MM.1S (cell line): ENCODE measurements around the gene RPS15A.
A peak's percentile ranks its signal among the peaks of the same experiment; 100 is the strongest.
"Not testable (repeated sequence)": the region's sequence is repeated elsewhere in the genome, so short reads cannot be mapped to it uniquely, and the experiment has no call there.

Experiments used
- DNase-seq: peaks from one replicate; pipeline ENCODE4 v3.0.0-alpha.2; 2015
- H2AFZ ChIP-seq: fragments of 300-600 bp; sonication (generic); 2 replicates; pipeline ENCODE4 v1.6.0; 2016; ENCODE audit warnings: antibody characterized with exemption, low read length
- H3F3A ChIP-seq: fragments of 300-600 bp; sonication (generic); 2 replicates; pipeline ENCODE4 v1.6.1; 2016; ENCODE audit warnings: mild to moderate bottlenecking, antibody characterized with exemption, low read length, moderate library complexity, mixed read lengths; ENCODE audit not compliant: insufficient read depth
- H3K27ac ChIP-seq: fragments of 300-600 bp; sonication (generic); 2 replicates; pipeline ENCODE4 v1.5.1; 2016; ENCODE audit warnings: mild to moderate bottlenecking, low read length
- H3K27me3 ChIP-seq: fragments of 300-600 bp; sonication (generic); replicated peaks from 2 replicates; pipeline ENCODE4 v1.6.0; 2016; ENCODE audit warnings: low read length; ENCODE audit not compliant: insufficient read depth
- H3K36me3 ChIP-seq: fragments of 300-600 bp; sonication (generic); replicated peaks from 2 replicates; pipeline ENCODE4 v1.6.1; 2016; ENCODE audit warnings: mild to moderate bottlenecking, low read length, mixed read lengths; ENCODE audit not compliant: insufficient read depth
- H3K4me1 ChIP-seq: fragments of 300-600 bp; sonication (generic); 2 replicates; pipeline ENCODE4 v1.6.1; 2016; ENCODE audit warnings: low read length, mixed read lengths
- H3K4me2 ChIP-seq: fragments of 300-600 bp; sonication (generic); 2 replicates; pipeline ENCODE4 v1.6.0; 2016; ENCODE audit warnings: low read depth, low read length
- H3K4me3 ChIP-seq: fragments of 300-600 bp; sonication (generic); 2 replicates; pipeline ENCODE4 v1.5.1; 2016; ENCODE audit warnings: low read length, mixed read lengths
- H3K79me2 ChIP-seq: fragments of 300-600 bp; sonication (generic); 2 replicates; pipeline ENCODE4 v1.6.1; 2016; ENCODE audit warnings: mixed run types, low read length, mixed read lengths
- H3K9ac ChIP-seq: fragments of 300-600 bp; sonication (generic); 2 replicates; pipeline ENCODE4 v1.6.1; 2016; ENCODE audit warnings: low read length, mixed read lengths
- H3K9me2 ChIP-seq: fragments of 300-600 bp; sonication (generic); replicated peaks from 2 replicates; pipeline ENCODE4 v1.6.1; 2016; ENCODE audit warnings: mild to moderate bottlenecking, low read length, mixed read lengths; ENCODE audit not compliant: insufficient read depth
- H3K9me3 ChIP-seq: fragments of 300-600 bp; sonication (generic); replicated peaks from 2 replicates; pipeline ENCODE4 v1.6.1; 2016; ENCODE audit warnings: mild to moderate bottlenecking, low read length, mixed read lengths; ENCODE audit not compliant: insufficient read depth
- H4K20me1 ChIP-seq: fragments of 300-600 bp; sonication (generic); 2 replicates; pipeline ENCODE4 v1.6.1; 2016; ENCODE audit warnings: mild to moderate bottlenecking, low read length, moderate library complexity, mixed read lengths; ENCODE audit not compliant: insufficient read depth
- CTCF ChIP-seq: fragments of 300-600 bp; sonication (generic); IDR thresholded peaks from 2 replicates; pipeline ENCODE4 v1.5.1; 2016; ENCODE audit warnings: antibody characterized with exemption, low read length, mixed read lengths
- EZH2 ChIP-seq: fragments of 300-600 bp; sonication (generic); optimal IDR thresholded peaks from 2 replicates; pipeline ENCODE3; 2017; ENCODE audit warnings: low read depth, mild to moderate bottlenecking, antibody characterized with exemption, low read length, mixed read lengths
- EZH2phosphoT487 ChIP-seq: fragments of 300-600 bp; sonication (generic); IDR thresholded peaks from 2 replicates; pipeline ENCODE4 v1.6.1; 2018; ENCODE audit warnings: antibody characterized with exemption, low read length

RPS15A gene

GRCh38 chr16:18784917-18785623 lies 5.1 kb downstream of the RPS15A start:
- peaks cover 77% of the 10 kb centered on the region for H3K79me2 ChIP-seq
- H3K4me3 ChIP-seq: no peak overlapping the region
- H3K9ac ChIP-seq: no peak overlapping the region
- TF ChIP-seq EZH2 (no peak), CTCF (no peak), EZH2phosphoT487 (no peak)
- H3K4me2 ChIP-seq: peak overlapping the region; percentile 24; the same call in 1 of the 2 replicates
- H3K4me1 ChIP-seq: peaks cover 28% of the 10 kb centered on the region
- no peaks in the 10 kb centered on the region for H3K27me3 ChIP-seq
- H3K36me3 ChIP-seq: peaks cover 53% of the 10 kb centered on the region
- no peaks in the 10 kb centered on the region for H3K9me2 ChIP-seq
- H3K27ac ChIP-seq: no peak overlapping the region
- H3F3A ChIP-seq: peaks cover 51% of the 10 kb centered on the region
- peaks cover 61% of the 10 kb centered on the region for H4K20me1 ChIP-seq
- H2AFZ ChIP-seq: no peak overlapping the region
- no peaks in the 10 kb centered on the region for H3K9me3 ChIP-seq
- no peak for DNase-seq

- H2AFZ ChIP-seq: no peak overlapping the region
- no peak overlapping the region for H3K4me2 ChIP-seq
- no peak for DNase-seq
- H3K9me3 ChIP-seq: no peaks in the 10 kb centered on the region
- no peak for TF ChIP-seq EZH2phosphoT487
- peaks cover 40% of the 10 kb centered on the region for H3F3A ChIP-seq
- no peaks in the 10 kb centered on the region for H3K9me2 ChIP-seq
- no peak overlapping the region for H3K27ac ChIP-seq
- peaks cover 63% of the 10 kb centered on the region for H3K79me2 ChIP-seq
- H3K4me1 ChIP-seq: peaks cover 26% of the 10 kb centered on the region
- no peak overlapping the region for H3K4me3 ChIP-seq
- H3K36me3 ChIP-seq: peaks cover 49% of the 10 kb centered on the region
- no peaks in the 10 kb centered on the region for H3K27me3 ChIP-seq
- H4K20me1 ChIP-seq: peaks cover 56% of the 10 kb centered on the region
- no peak overlapping the region for H3K9ac ChIP-seq
Measured at GRCh38 chr16:18783430-18784341, 6.4 kb downstream of the RPS15A start.

DNA sequence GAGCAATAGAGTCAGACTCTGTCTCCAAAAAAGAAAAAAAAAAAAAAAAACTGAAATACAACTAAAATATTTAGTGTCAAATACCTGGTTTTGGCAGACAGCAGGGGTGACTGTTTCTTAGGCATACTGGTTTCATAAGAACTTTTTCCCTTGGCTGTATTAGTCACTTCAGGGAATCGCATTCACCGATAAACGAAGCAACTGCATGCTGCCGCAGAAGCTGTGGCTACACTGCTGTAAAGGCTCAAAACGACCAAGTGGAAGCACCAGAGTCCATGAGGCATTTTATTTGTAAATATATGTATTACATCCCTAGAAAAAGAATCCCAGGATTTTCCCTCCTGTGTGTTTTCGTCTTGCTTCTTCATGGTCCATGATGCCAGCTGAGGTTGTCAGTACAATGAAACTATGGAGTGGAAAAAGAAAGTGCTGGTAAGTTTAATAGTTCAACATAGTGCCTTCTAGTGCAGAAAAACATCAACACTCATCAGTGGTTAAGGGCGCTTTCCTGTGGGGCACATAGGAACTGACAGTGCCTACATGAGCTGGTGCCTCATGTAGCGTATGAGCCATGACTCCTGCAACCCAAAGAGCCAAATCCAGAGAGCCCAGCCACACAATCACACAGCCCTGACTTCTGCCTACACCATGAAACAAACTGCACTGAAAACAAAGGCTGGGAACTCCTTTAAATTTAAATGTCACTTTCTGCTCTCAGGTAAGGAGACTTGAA lies 7.3 kb downstream of the RPS15A start:
- Histone ChIP-seq H3K9me3 (no peaks in the 10 kb centered on the region), H3F3A (peaks cover 32% of the 10 kb centered on the region), H3K79me2 (peaks cover 55% of the 10 kb centered on the region), H3K27me3 (no peaks in the 10 kb centered on the region), H3K36me3 (peaks cover 41% of the 10 kb centered on the region), H3K4me3 (no peak overlapping the region), H3K27ac (no peak overlapping the region), H3K4me1 (peaks cover 17% of the 10 kb centered on the region), H3K9me2 (no peaks in the 10 kb centered on the region), H4K20me1 (peaks cover 48% of the 10 kb centered on the region), H2AFZ (no peak overlapping the region), H3K4me2 (no peak overlapping the region), H3K9ac (no peak overlapping the region)
- TF ChIP-seq EZH2phosphoT487 (no peak), EZH2 (no peak), CTCF (no peak)
- no peak for DNase-seq

DNA sequence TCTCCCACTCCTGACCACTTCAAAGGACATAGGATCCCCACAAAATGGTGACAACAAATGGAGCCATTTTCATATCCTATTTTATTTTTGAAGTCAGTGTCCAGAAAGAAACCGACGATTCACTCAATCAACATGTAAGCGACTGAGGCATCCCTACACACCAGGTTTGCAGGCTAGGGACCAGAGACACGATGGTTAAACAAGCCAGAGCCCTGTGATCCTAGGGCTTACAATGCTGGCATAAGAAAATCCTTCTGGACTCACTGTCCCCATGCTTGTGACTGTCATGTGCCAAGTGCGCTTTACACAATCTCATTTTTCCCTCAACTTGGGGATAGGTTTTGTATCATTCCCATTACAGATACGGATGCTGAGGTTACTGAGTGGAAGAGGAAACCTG lies 8.9 kb downstream of the RPS15A start:
- not testable (repeated sequence) for H3K4me3 ChIP-seq, H3K9ac ChIP-seq, H3K4me2 ChIP-seq, H3K4me1 ChIP-seq, H3K9me2 ChIP-seq, DNase-seq, H3K27ac ChIP-seq, H3K27me3 ChIP-seq, H3K9me3 ChIP-seq, H2AFZ ChIP-seq
- peaks cover 33% of the 10 kb centered on the region for H3K36me3 ChIP-seq
- peaks cover 38% of the 10 kb centered on the region for H3K79me2 ChIP-seq
- peaks cover 25% of the 10 kb centered on the region for H3F3A ChIP-seq
- H4K20me1 ChIP-seq: peaks cover 31% of the 10 kb centered on the region

DNA sequence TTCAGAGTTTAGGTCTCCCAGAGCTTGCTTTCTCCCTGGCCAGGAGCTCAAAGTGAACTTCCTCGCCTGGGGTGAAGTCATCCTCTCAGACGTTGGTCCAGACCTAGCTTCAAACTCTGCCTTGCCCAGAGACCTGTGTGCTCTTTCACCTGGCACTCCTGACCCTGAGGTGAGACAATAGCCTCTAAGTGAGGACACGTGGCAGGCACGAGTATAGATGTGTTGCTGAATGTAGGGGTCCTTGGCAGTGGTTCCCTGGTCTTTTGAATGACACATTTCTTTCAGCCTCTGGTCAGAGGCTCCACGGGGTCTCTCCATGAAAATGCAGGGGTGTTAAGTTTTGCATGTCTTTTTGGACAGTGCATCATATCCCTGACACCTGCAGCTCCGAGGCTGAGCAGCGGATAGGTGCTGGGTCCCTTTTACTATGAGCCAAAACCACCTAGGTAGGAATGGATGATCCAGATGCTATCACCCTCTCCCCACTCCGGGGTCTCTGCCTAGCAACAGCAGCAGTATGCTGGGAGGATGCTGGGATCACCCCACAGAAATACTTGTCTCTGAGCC lies 9.6 kb downstream of the RPS15A start:
- not testable (repeated sequence) for H3K4me3 ChIP-seq, H3K27me3 ChIP-seq, H3K27ac ChIP-seq, H3K9ac ChIP-seq, H3K4me2 ChIP-seq, H3K4me1 ChIP-seq, H3K9me3 ChIP-seq, H3K9me2 ChIP-seq, H2AFZ ChIP-seq, DNase-seq
- Histone ChIP-seq H3K79me2 (peaks cover 31% of the 10 kb centered on the region), H3F3A (peaks cover 24% of the 10 kb centered on the region), H3K36me3 (peaks cover 27% of the 10 kb centered on the region), H4K20me1 (peaks cover 24% of the 10 kb centered on the region)
